MM.1S (cell line): ENCODE data around the gene SYNPO2.
A peak's percentile ranks its signal among the peaks of the same experiment; 100 is the strongest.

Experiments
- DNase-seq: peaks from one replicate; pipeline ENCODE4 v3.0.0-alpha.2; 2015
- H2AFZ ChIP-seq: fragments of 300-600 bp; sonication (generic); 2 replicates; pipeline ENCODE4 v1.6.0; 2016; ENCODE audit warnings: antibody characterized with exemption, low read length
- H3F3A ChIP-seq: fragments of 300-600 bp; sonication (generic); 2 replicates; pipeline ENCODE4 v1.6.1; 2016; ENCODE audit warnings: mild to moderate bottlenecking, antibody characterized with exemption, low read length, moderate library complexity, mixed read lengths; ENCODE audit not compliant: insufficient read depth
- H3K27ac ChIP-seq: fragments of 300-600 bp; sonication (generic); 2 replicates; pipeline ENCODE4 v1.5.1; 2016; ENCODE audit warnings: mild to moderate bottlenecking, low read length
- H3K27me3 ChIP-seq: fragments of 300-600 bp; sonication (generic); replicated peaks from 2 replicates; pipeline ENCODE4 v1.6.0; 2016; ENCODE audit warnings: low read length; ENCODE audit not compliant: insufficient read depth
- H3K36me3 ChIP-seq: fragments of 300-600 bp; sonication (generic); replicated peaks from 2 replicates; pipeline ENCODE4 v1.6.1; 2016; ENCODE audit warnings: mild to moderate bottlenecking, low read length, mixed read lengths; ENCODE audit not compliant: insufficient read depth
- H3K4me1 ChIP-seq: fragments of 300-600 bp; sonication (generic); 2 replicates; pipeline ENCODE4 v1.6.1; 2016; ENCODE audit warnings: low read length, mixed read lengths
- H3K4me2 ChIP-seq: fragments of 300-600 bp; sonication (generic); 2 replicates; pipeline ENCODE4 v1.6.0; 2016; ENCODE audit warnings: low read depth, low read length
- H3K4me3 ChIP-seq: fragments of 300-600 bp; sonication (generic); 2 replicates; pipeline ENCODE4 v1.5.1; 2016; ENCODE audit warnings: low read length, mixed read lengths
- H3K79me2 ChIP-seq: fragments of 300-600 bp; sonication (generic); 2 replicates; pipeline ENCODE4 v1.6.1; 2016; ENCODE audit warnings: mixed run types, low read length, mixed read lengths
- H3K9ac ChIP-seq: fragments of 300-600 bp; sonication (generic); 2 replicates; pipeline ENCODE4 v1.6.1; 2016; ENCODE audit warnings: low read length, mixed read lengths
- H3K9me2 ChIP-seq: fragments of 300-600 bp; sonication (generic); replicated peaks from 2 replicates; pipeline ENCODE4 v1.6.1; 2016; ENCODE audit warnings: mild to moderate bottlenecking, low read length, mixed read lengths; ENCODE audit not compliant: insufficient read depth
- H3K9me3 ChIP-seq: fragments of 300-600 bp; sonication (generic); replicated peaks from 2 replicates; pipeline ENCODE4 v1.6.1; 2016; ENCODE audit warnings: mild to moderate bottlenecking, low read length, mixed read lengths; ENCODE audit not compliant: insufficient read depth
- H4K20me1 ChIP-seq: fragments of 300-600 bp; sonication (generic); 2 replicates; pipeline ENCODE4 v1.6.1; 2016; ENCODE audit warnings: mild to moderate bottlenecking, low read length, moderate library complexity, mixed read lengths; ENCODE audit not compliant: insufficient read depth
- CTCF ChIP-seq: fragments of 300-600 bp; sonication (generic); IDR thresholded peaks from 2 replicates; pipeline ENCODE4 v1.5.1; 2016; ENCODE audit warnings: antibody characterized with exemption, low read length, mixed read lengths
- EZH2 ChIP-seq: fragments of 300-600 bp; sonication (generic); optimal IDR thresholded peaks from 2 replicates; pipeline ENCODE3; 2017; ENCODE audit warnings: low read depth, mild to moderate bottlenecking, antibody characterized with exemption, low read length, mixed read lengths
- EZH2phosphoT487 ChIP-seq: fragments of 300-600 bp; sonication (generic); IDR thresholded peaks from 2 replicates; pipeline ENCODE4 v1.6.1; 2018; ENCODE audit warnings: antibody characterized with exemption, low read length

Gene SYNPO2

GRCh38 chr4:118981171-118981838, 92.7 kb downstream of the SYNPO2 start:
- Histone ChIP-seq H3K9ac (no peak overlapping the region), H3K9me2 (no peaks in the 10 kb centered on the region), H3K79me2 (no peaks in the 10 kb centered on the region), H3K9me3 (no peaks in the 10 kb centered on the region), H3F3A (no peaks in the 10 kb centered on the region), H3K27me3 (no peaks in the 10 kb centered on the region), H4K20me1 (no peaks in the 10 kb centered on the region), H2AFZ (no peak overlapping the region), H3K36me3 (no peaks in the 10 kb centered on the region), H3K4me3 (no peak overlapping the region), H3K27ac (no peak overlapping the region), H3K4me1 (no peaks in the 10 kb centered on the region), H3K4me2 (no peak overlapping the region)
- TF ChIP-seq EZH2phosphoT487 (no peak), EZH2 (no peak), CTCF (no peak)
- no peak for DNase-seq

- Histone ChIP-seq H3K27me3 (no peaks in the 10 kb centered on the region), H3K79me2 (no peaks in the 10 kb centered on the region), H3K36me3 (no peaks in the 10 kb centered on the region), H3K27ac (no peak overlapping the region), H4K20me1 (no peaks in the 10 kb centered on the region), H3K9me2 (no peaks in the 10 kb centered on the region), H3K4me2 (no peak overlapping the region), H2AFZ (no peak overlapping the region), H3K4me3 (no peak overlapping the region), H3K9me3 (no peaks in the 10 kb centered on the region), H3F3A (no peaks in the 10 kb centered on the region), H3K9ac (no peak overlapping the region), H3K4me1 (no peaks in the 10 kb centered on the region)
- peak; percentile 62 for DNase-seq
- TF ChIP-seq EZH2phosphoT487 (no peak), EZH2 (no peak), CTCF (peak; percentile 79)
Observed at GRCh38 chr4:118981839-118982381, 93.3 kb downstream of the SYNPO2 start.

- Histone ChIP-seq H3K9me3 (no peaks in the 10 kb centered on the region), H3F3A (no peaks in the 10 kb centered on the region), H3K36me3 (no peaks in the 10 kb centered on the region), H3K4me1 (no peaks in the 10 kb centered on the region), H3K9ac (no peak overlapping the region), H3K27me3 (no peaks in the 10 kb centered on the region), H4K20me1 (no peaks in the 10 kb centered on the region), H2AFZ (no peak overlapping the region), H3K27ac (no peak overlapping the region), H3K79me2 (no peaks in the 10 kb centered on the region), H3K9me2 (no peaks in the 10 kb centered on the region), H3K4me3 (no peak overlapping the region), H3K4me2 (no peak overlapping the region)
- no peak for DNase-seq
- TF ChIP-seq EZH2 (no peak), CTCF (no peak), EZH2phosphoT487 (no peak)
Observed at GRCh38 chr4:118983293-118983692, 94.6 kb downstream of the SYNPO2 start.
